H9 (cell line): Measurements from ENCODE around the gene KCTD7. TPM values are rescaled to one million over a fixed set of nuclear protein-coding genes. Genes with fewer than 3 reads are reported as not detected.
"Not testable (repeated sequence)": the region's sequence is repeated elsewhere in the genome, so short reads cannot be mapped to it uniquely, and the experiment has no call there.

Experiments
- DNase-seq: peaks from one replicate; pipeline ENCODE4 v3.0.0-alpha.2; 2017
- H2AFZ ChIP-seq: one replicate; pipeline ENCODE4 v1.6.1; 2013; ENCODE audit warnings: mild to moderate bottlenecking, low read length, control low read depth, moderate library complexity
- H2AK5ac ChIP-seq: 2 replicates; pipeline ENCODE4 v1.6.1; 2013; ENCODE audit warnings: low read length, control low read depth, mixed read lengths; ENCODE audit not compliant: insufficient read length
- H2BK120ac ChIP-seq: one replicate; pipeline ENCODE4 v1.6.1; 2013; ENCODE audit warnings: low read depth, mild to moderate bottlenecking, low read length, control low read depth, inconsistent platforms; ENCODE audit not compliant: poor library complexity, severe bottlenecking
- H2BK12ac ChIP-seq: 2 replicates; pipeline ENCODE4 v1.6.1; 2013; ENCODE audit warnings: low read length, control low read depth, mixed read lengths, low read depth; ENCODE audit not compliant: insufficient read length
- H2BK15ac ChIP-seq: 2 replicates; pipeline ENCODE4 v1.6.1; 2013; ENCODE audit warnings: low read depth, low read length, control low read depth
- H2BK20ac ChIP-seq: one replicate; pipeline ENCODE4 v1.6.1; 2013; ENCODE audit warnings: low read depth, mild to moderate bottlenecking, low read length, control low read depth, inconsistent platforms; ENCODE audit not compliant: poor library complexity, severe bottlenecking
- H2BK5ac ChIP-seq: 2 replicates; pipeline ENCODE4 v1.6.1; 2013; ENCODE audit warnings: low read length, control low read depth, mixed read lengths; ENCODE audit not compliant: insufficient read length
- H3K14ac ChIP-seq: 2 replicates; pipeline ENCODE4 v1.6.1; 2013; ENCODE audit warnings: low read length, control low read depth; ENCODE audit not compliant: insufficient read depth
- H3K18ac ChIP-seq: 2 replicates; pipeline ENCODE4 v1.6.1; 2013; ENCODE audit warnings: low read depth, mild to moderate bottlenecking, mixed read lengths, low read length, control low read depth; ENCODE audit not compliant: insufficient read length
- H3K23ac ChIP-seq: 2 replicates; pipeline ENCODE4 v1.6.1; 2013; ENCODE audit warnings: low read length, control low read depth, mixed read lengths, low read depth; ENCODE audit not compliant: insufficient read length
- H3K23me2 ChIP-seq: 2 replicates; pipeline ENCODE4 v1.6.1; 2013; ENCODE audit warnings: low read depth, mild to moderate bottlenecking, mixed read lengths, low read length, control low read depth; ENCODE audit not compliant: insufficient read length, poor library complexity, severe bottlenecking
- H3K27ac ChIP-seq: 2 replicates; pipeline ENCODE4 v1.5.1; 2013; ENCODE audit warnings: low read length, control low read depth, mixed read lengths, low read depth; ENCODE audit not compliant: insufficient read length
- H3K27me3 ChIP-seq: 2 replicates; pipeline ENCODE4 v1.6.1; 2013; ENCODE audit warnings: low read length, control low read depth, inconsistent platforms; ENCODE audit not compliant: insufficient read depth
- H3K4ac ChIP-seq: 2 replicates; pipeline ENCODE4 v1.6.1; 2013; ENCODE audit warnings: low read depth, mild to moderate bottlenecking, control low read depth, inconsistent platforms, low read length, moderate library complexity
- H3K4me1 ChIP-seq: 2 replicates; pipeline ENCODE4 v1.6.1; 2013; ENCODE audit warnings: low read length, control low read depth, inconsistent platforms; ENCODE audit not compliant: insufficient read depth
- H3K4me2 ChIP-seq: 2 replicates; pipeline ENCODE4 v1.6.1; 2013; ENCODE audit warnings: low read length, control low read depth, mixed read lengths; ENCODE audit not compliant: insufficient read length, insufficient read depth
- H3K56ac ChIP-seq: 2 replicates; pipeline ENCODE4 v1.6.1; 2013; ENCODE audit warnings: low read depth, mild to moderate bottlenecking, mixed read lengths, low read length, control low read depth; ENCODE audit not compliant: insufficient read length
- H3K79me1 ChIP-seq: 2 replicates; pipeline ENCODE4 v1.6.1; 2013; ENCODE audit warnings: low read depth, mild to moderate bottlenecking, moderate library complexity, low read length, control low read depth, inconsistent platforms; ENCODE audit not compliant: insufficient read depth, poor library complexity, severe bottlenecking
- H3K79me2 ChIP-seq: 2 replicates; pipeline ENCODE4 v1.6.1; 2013; ENCODE audit warnings: low read length, control low read depth, inconsistent platforms; ENCODE audit not compliant: insufficient read depth
- H3K9ac ChIP-seq: 2 replicates; pipeline ENCODE4 v1.6.1; 2013; ENCODE audit warnings: low read length, control low read depth, mixed read lengths; ENCODE audit not compliant: insufficient read length; ENCODE audit errors: extremely low read depth
- H3K9me3 ChIP-seq: one replicate; pipeline ENCODE4 v1.6.1; 2013; ENCODE audit warnings: low read depth, low read length, inconsistent platforms; ENCODE audit not compliant: control insufficient read depth
- H3T11ph ChIP-seq: one replicate; pipeline ENCODE4 v1.6.1; 2013; ENCODE audit warnings: mild to moderate bottlenecking, low read length, control low read depth, inconsistent platforms
- H4K20me1 ChIP-seq: one replicate; pipeline ENCODE4 v1.6.1; 2013; ENCODE audit not compliant: control insufficient read depth, insufficient read length, insufficient read depth
- H4K5ac ChIP-seq: 2 replicates; pipeline ENCODE4 v1.6.1; 2013; ENCODE audit warnings: low read depth, mild to moderate bottlenecking, mixed read lengths, low read length, control low read depth; ENCODE audit not compliant: insufficient read length
- H4K8ac ChIP-seq: replicated peaks from 2 replicates; pipeline ENCODE4 v1.6.1; 2013; ENCODE audit warnings: low read length, control low read depth, mixed read lengths, low read depth; ENCODE audit not compliant: insufficient read length
- H4K91ac ChIP-seq: 2 replicates; pipeline ENCODE4 v1.6.1; 2013; ENCODE audit warnings: low read depth, mild to moderate bottlenecking, moderate library complexity, mixed read lengths, low read length, control low read depth; ENCODE audit not compliant: insufficient read length
- H3K27ac Mint-ChIP-seq, 3 experiments: 2 replicates in 2 of 3; 3 replicates in 1 of 3; pipeline ENCODE4 v1.8.0; 2020 to 2021; ENCODE audit warnings: mixed read lengths in 3 of 3, mild to moderate bottlenecking in 1 of 3, moderate library complexity in 1 of 3
- H3K27me3 Mint-ChIP-seq: 2 replicates; pipeline ENCODE4 v1.8.0; 2021; ENCODE audit warnings: low read depth, mild to moderate bottlenecking, moderate library complexity, mixed read lengths
- H3K36me3 Mint-ChIP-seq, 3 experiments: 2 replicates in 2 of 3; 3 replicates in 1 of 3; pipeline ENCODE4 v1.8.0; 2020 to 2021; ENCODE audit warnings: low read depth in 3 of 3, mixed read lengths in 3 of 3; ENCODE audit not compliant: insufficient read depth in 1 of 3
- H3K4me1 Mint-ChIP-seq, 2 experiments: 2 replicates each; pipeline ENCODE4 v1.8.0; 2020; ENCODE audit warnings: mixed read lengths in 2 of 2
- H3K4me3 Mint-ChIP-seq, 2 experiments: 2 replicates in 1 of 2; 3 replicates in 1 of 2; pipeline ENCODE4 v1.8.0; 2020 to 2021; ENCODE audit warnings: mild to moderate bottlenecking in 2 of 2, mixed read lengths in 2 of 2, moderate library complexity in 1 of 2
- H3K9me3 Mint-ChIP-seq, 2 experiments: 2 replicates in 1 of 2; 3 replicates in 1 of 2; pipeline ENCODE4 v1.8.0; 2020; ENCODE audit warnings: mild to moderate bottlenecking in 2 of 2, mixed read lengths in 2 of 2, moderate library complexity in 1 of 2
- WGBS: extraction: QIAGEN DNeasy Blood & Tissue Kit; methylation state at CpG from one replicate; pipeline ENCODE4 v1.1.7; 2013; ENCODE audit warnings: missing lambda C conversion rate, low lambda C conversion rate, mixed read lengths; ENCODE audit not compliant: insufficient read length; ENCODE audit errors: extremely low coverage; 5-methylcytosine and 5-hydroxymethylcytosine counted together
- total RNA-seq: library from RNA; stranded (reverse); gene quantifications from 2 replicates; pipeline ENCODE4 v1.2.1, GENCODE V29; 2021

KCTD7 gene
- total RNA-seq, 1 experiment from 2014 or later: 8.9 TPM

- not testable (repeated sequence) for H3K9me3 ChIP-seq, H3K4me3 Mint-ChIP-seq, H3K27ac ChIP-seq, H3K27me3 Mint-ChIP-seq, H3K79me2 ChIP-seq, H3K4me1 ChIP-seq, H3K79me1 ChIP-seq, DNase-seq, H4K5ac ChIP-seq, H3T11ph ChIP-seq, H4K20me1 ChIP-seq, H3K23me2 ChIP-seq, H2AFZ ChIP-seq, H2BK12ac ChIP-seq, H3K4me1 Mint-ChIP-seq, H2BK20ac ChIP-seq, H3K4me2 ChIP-seq, H2BK5ac ChIP-seq, H2BK15ac ChIP-seq, H3K23ac ChIP-seq, H3K18ac ChIP-seq, H3K14ac ChIP-seq, H3K4ac ChIP-seq, H4K8ac ChIP-seq, H2BK120ac ChIP-seq, H3K27ac Mint-ChIP-seq, H2AK5ac ChIP-seq, H4K91ac ChIP-seq, H3K56ac ChIP-seq, H3K9me3 Mint-ChIP-seq, H3K27me3 ChIP-seq, H3K9ac ChIP-seq
- no CpG with 5 or more reads among the region's 9 CpGs for WGBS
- peaks cover 13 to 57% (median 37%) of the 10 kb centered on the region in 3 experiments for H3K36me3 Mint-ChIP-seq
Observed at GRCh38 chr7:66635982-66636546, 7.4 kb downstream of the KCTD7 start.
